Activated CD8-positive, alpha-beta memory T cell treated with anti-CD3 and anti-CD28 coated beads, Interleukin-2, amount 50 U/mL, for 24 hours (primary cell): ENCODE results near the gene EPHB3.
"Not testable (repeated sequence)": the region's sequence is repeated elsewhere in the genome, so short reads cannot be mapped to it uniquely, and the experiment has no call there.

Experiments used
- DNase-seq: peaks from one replicate; pipeline ENCODE4 v3.0.0-alpha.2; 2020; ENCODE audit errors: extremely low read depth

Gene EPHB3

DNA sequence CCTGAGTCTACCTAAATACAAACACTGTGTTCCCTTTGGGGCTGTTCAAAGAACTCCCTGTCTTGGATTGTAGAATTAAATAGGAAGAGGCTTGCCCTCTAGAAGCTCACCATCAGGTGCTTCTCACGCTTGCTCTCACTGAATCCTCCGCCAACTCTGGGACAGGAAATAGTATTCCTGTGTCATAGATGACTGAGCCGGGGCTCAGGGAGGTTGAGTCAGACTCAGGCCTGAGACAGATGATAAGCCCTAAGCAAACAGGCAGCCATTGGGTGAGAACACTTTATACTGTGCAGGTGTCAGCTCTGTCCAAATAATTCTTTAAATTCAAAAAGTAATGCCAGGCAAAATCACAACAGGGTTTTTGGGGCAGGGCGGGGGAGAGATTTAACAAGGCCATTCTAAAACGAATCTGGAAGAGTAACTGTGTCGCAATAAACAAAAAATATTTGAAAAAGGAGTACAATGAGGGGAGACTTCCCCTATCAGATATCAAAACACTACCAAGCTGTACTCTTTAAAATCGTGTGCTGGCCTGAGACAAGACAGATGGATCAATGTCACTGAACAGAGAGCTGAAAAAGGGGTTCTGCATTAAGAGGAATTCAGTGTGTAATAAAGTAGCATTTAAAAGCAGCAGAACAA lies 59.0 kb downstream of the EPHB3 start:
- no peak for DNase-seq

DNA sequence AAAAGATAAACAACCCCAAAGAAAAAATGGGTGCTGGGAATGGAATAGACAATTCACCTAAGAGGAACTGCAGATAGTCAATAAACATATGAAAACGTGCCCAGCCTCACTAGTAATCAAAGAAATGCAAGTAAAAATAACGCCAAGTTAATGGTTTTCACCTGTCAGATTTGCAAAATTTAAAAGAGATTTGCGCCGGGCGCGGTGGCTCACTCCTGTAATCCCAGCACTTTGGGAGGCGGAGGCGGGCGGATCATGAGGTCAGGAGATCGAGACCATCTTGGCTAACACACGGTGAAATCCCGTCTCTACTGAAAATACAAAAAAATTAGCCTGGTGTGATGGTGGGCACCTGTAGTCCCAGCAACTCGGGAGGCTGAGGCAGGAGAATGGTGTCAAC lies 60.6 kb downstream of the EPHB3 start:
- not testable (repeated sequence) for DNase-seq

DNA sequence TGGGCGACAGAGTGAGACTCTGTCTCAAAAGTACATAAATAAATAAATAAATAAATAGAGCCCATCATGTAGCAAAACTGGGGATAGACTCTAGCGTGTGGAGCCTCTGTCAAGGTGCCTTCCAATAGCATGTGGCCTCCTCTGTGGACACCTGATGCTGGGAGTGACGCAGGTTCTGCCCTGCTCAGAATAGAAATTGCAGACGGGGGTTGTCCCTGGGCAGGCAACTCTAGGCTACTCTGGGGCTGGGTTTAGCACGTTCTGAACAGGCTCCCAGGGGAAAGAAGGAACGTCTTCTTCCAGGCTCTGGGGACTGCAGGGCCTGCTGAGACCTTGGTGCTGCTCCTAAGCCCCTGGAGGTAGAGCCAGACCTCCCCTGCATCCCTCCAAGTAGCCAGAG lies 65.3 kb downstream of the EPHB3 start:
- no peak for DNase-seq

DNA sequence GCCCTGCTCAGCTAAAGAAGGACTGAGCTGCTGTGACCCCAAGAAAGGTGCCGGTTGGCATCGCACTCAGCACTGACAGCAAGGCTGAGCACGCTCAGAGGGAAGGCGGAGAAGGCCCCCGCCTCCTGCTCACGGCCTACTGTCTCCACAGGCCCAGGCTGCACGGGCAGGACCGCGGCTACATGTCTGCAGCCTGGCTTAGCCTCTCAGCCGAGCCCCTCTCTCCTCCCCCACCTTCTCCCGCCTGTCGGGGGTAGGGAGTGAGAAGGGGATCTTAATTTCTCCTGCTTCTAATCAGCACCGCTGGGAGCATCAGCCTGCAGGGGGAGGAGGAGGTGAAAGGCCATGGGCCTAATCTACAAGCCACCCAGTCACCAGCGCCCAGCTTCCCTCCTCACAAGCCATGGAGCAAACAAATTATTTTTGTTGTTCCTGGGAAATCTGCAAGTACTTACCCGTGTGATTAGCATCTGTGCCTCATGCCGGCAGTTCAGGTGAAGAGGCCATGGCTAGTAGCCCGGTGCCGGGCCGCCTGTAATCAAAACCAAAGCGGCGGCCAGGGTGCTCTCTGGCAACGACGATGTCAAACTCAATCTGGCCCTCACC lies 68.1 kb downstream of the EPHB3 start:
- no peak for DNase-seq

DNA sequence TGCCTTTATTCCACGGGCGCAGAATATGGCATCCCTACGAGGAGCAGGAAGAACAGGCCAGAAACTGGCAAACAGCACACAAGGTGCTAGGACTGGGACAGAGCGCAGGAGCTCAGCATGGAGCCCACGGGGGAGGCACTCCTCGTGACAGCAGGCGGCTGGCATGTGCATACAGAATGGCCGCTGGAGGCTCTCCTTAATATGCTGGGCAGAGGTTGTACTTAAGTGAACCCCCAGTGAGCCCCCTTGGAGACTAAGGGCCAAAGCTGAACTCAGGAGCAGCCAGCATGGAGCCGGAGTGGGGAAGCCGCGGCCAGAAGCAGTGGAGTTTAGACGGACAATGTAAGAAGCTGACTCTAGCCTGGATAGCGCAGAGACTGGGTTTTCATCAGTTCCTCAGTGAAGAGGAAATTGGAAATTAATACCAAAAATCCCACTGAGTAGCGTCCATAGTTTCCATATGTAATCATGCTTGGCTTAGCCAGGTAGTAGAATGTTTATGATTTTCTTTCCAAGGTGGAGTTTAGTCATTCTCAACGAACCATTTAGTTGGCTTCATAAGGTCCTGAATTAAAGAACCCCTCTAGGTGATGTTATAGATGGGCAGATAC lies 69.4 kb downstream of the EPHB3 start:
- DNase-seq, result no peak

DNA sequence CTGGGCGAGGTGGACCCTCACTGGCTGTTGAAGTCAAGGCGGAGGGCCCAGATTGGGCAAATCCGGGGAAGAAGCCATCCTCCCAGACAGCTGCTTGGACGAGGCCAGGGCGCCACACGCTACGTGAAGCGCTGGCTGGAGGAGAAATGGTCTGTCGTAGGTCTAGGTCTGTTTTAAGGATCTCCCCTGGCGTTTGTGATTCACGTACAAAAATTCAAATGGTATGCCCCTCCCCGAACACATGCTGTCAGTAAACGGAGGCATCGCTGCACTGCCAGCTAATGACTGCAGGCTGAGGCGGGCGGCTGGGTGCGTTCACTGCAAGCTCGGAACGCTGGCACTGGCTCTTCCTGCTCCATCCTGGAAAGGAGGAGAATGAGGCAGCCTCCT lies 69.9 kb downstream of the EPHB3 start:
- DNase-seq, result no peak
